ENCODE measurements around the gene BTNL9. TPM values are rescaled to one million over a fixed set of nuclear protein-coding genes. Genes with fewer than 3 reads are reported as not detected.

Gene BTNL9
- total and polyA plus RNA-seq, 2 of the 8 experiments (the other 6 are each of a cell fraction or from before 2014, with no cell fraction given), result 0.23 to 0.89 TPM

- no peak overlapping the region for H2AK5ac ChIP-seq (ENCODE audit: low read depth, low read length)
- H4K20me1 ChIP-seq (replicated peaks in 1 of 2; ENCODE audit: control insufficient read depth in 1 of 2, insufficient read depth in 2 of 2, low read length in 2 of 2), result peaks cover 2 to 4% of the 10 kb centered on the region in 2 experiments
- ChIA-PET CTCF (ENCODE audit: partially characterized antibody) (interaction anchor here (1.3 to 2.4 kb wide), 4 partner anchors 10 to 184 kb away, joined by 4 to 13 read pairs (median 6); no protein-coding TSS in a partner anchor), POLR2A (ENCODE audit: partially characterized antibody) (no interaction called here)
- peaks cover 0 to 1% of the 10 kb centered on the region in 2 experiments; a peak in 1 of 4 replicates for H3K9me3 ChIP-seq (ENCODE audit: insufficient read depth in 2 of 2, low read depth in 1 of 2, low read length in 1 of 2)
- no peak overlapping the region for H2BK5ac ChIP-seq (ENCODE audit: low read depth, low read length)
- no peak overlapping the region; the same call in 1 of the 2 replicates for H2BK15ac ChIP-seq (ENCODE audit: low read length)
- no peak overlapping the region for H3K27ac ChIP-seq (ENCODE audit: low read depth, low read length)
- H2AFZ ChIP-seq (ENCODE audit: low read length), result peak overlapping the region; percentile 78; the same call in 1 of the 2 replicates
- H3K23me2 ChIP-seq (ENCODE audit: low read depth, low read length), result peaks cover 10% of the 10 kb centered on the region; the same call in 1 of the 2 replicates
- H3K79me1 ChIP-seq (ENCODE audit: low read depth, low read length), result no peaks in the 10 kb centered on the region
- H3K56ac ChIP-seq (replicated peaks; ENCODE audit: insufficient read length, low read depth, low read length), result no peak overlapping the region
- no peak overlapping the region for H2BK120ac ChIP-seq (replicated peaks; ENCODE audit: low read depth, low read length)
- no peak overlapping the region for H3K9ac ChIP-seq (replicated peaks in 1 of 4; ENCODE audit: extremely low read depth in 1 of 4, low read depth in 3 of 4, low read length in 3 of 4)
- peak overlapping the region; percentile 51; the same call in 1 of the 2 replicates for H4K8ac ChIP-seq (ENCODE audit: extremely low read depth, insufficient read depth, low read length)
- H3K79me2 ChIP-seq (ENCODE audit: control insufficient read depth in 1 of 2, insufficient read depth in 2 of 2, low read length in 2 of 2), result no peaks in the 10 kb centered on the region
- no peak overlapping the region for H3K18ac ChIP-seq (ENCODE audit: extremely low read depth, low read length)
- H4K91ac ChIP-seq (replicated peaks; ENCODE audit: insufficient read length, low read length), result no peak overlapping the region
- H2BK20ac ChIP-seq (ENCODE audit: low read length), result no peak overlapping the region
- no peak for FAIRE-seq
- no peak overlapping the region for H3K23ac ChIP-seq (ENCODE audit: insufficient read length)
- H3K27me3 ChIP-seq (replicated peaks in 1 of 4; ENCODE audit: control insufficient read depth in 3 of 4, extremely low read depth in 1 of 4, insufficient read depth in 3 of 4, low read length in 3 of 4), result peaks cover 44 to 83% (median 68%) of the 10 kb centered on the region in 4 experiments
- H3K4ac ChIP-seq (replicated peaks; ENCODE audit: insufficient read length, low read depth, low read length), result no peak overlapping the region
- no peaks in the 10 kb centered on the region; a peak in 1 of 8 replicates for H3K36me3 ChIP-seq (ENCODE audit: control insufficient read depth in 2 of 4, insufficient read depth in 4 of 4, low read length in 3 of 4)
- H4K5ac ChIP-seq (ENCODE audit: insufficient read length, low read depth, low read length), result no peak overlapping the region
- H3K4me1 ChIP-seq (replicated peaks in 1 of 4; ENCODE audit: control insufficient read depth in 3 of 4, insufficient read depth in 4 of 4, low read length in 3 of 4), result peaks cover 3 to 16% (median 9%) of the 10 kb centered on the region in 4 experiments; a peak in 6 of 7 replicates
- H3K4me2 ChIP-seq (ENCODE audit: insufficient read depth in 1 of 2, low read depth in 2 of 2, low read length in 2 of 2), result peak overlapping the region; percentile 95 to 100
- DNase-seq (ENCODE audit: low read depth in 1 of 2, low spot score in 2 of 2), result peak in 1 of 2 experiments; percentile 70
- no peak overlapping the region for H2BK12ac ChIP-seq (ENCODE audit: low read depth, low read length)
- H3K14ac ChIP-seq (ENCODE audit: insufficient read length), result no peak overlapping the region
- 3% methylated on average over 27 of the region's 120 CpGs; no CpG with 5 or more reads in 1 of the 2 experiments for WGBS, 2 experiments (ENCODE audit: extremely low coverage in 1 of 2, insufficient coverage in 1 of 2, insufficient read length in 1 of 2, insufficient replicate concordance in 2 of 2, low coverage in 1 of 2, low lambda C conversion rate in 2 of 2, missing lambda C conversion rate in 1 of 2)
- H3K4me3 ChIP-seq (ENCODE audit: extremely low read depth in 1 of 4, insufficient read depth in 2 of 4, low read depth in 3 of 4, low read length in 4 of 4), result peak overlapping the region; percentile 57 to 85 (median 68)
- TF ChIP-seq BACH1 (IDR thresholded peaks at IDR 0.05; ENCODE audit: low read length), result no peak
- TF ChIP-seq KDM1A (IDR thresholded peaks at IDR 0.05; ENCODE audit: borderline replicate concordance, low read length), result no peak
- no peak for TF ChIP-seq HDAC2 (IDR thresholded peaks at IDR 0.05; ENCODE audit: borderline replicate concordance in 1 of 2, low read depth in 2 of 2, low read length in 2 of 2)
- no peak for TF ChIP-seq CEBPB (IDR thresholded peaks at IDR 0.05; ENCODE audit: low read depth, low read length)
- TF ChIP-seq, protein P1, sequence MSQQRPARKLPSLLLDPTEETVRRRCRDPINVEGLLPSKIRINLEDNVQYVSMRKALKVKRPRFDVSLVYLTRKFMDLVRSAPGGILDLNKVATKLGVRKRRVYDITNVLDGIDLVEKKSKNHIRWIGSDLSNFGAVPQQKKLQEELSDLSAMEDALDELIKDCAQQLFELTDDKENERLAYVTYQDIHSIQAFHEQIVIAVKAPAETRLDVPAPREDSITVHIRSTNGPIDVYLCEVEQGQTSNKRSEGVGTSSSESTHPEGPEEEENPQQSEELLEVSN (IDR thresholded peaks at IDR 0.05), result peak; percentile 95
- peak; percentile 68 for TF ChIP-seq RBBP5 (IDR thresholded peaks at IDR 0.05; ENCODE audit: borderline replicate concordance, low read depth, low read length)
- no peak for TF ChIP-seq CTBP2 (IDR thresholded peaks at IDR 0.05; ENCODE audit: borderline replicate concordance, insufficient read depth, insufficient read length, low read length)
- TF ChIP-seq TEAD4 (IDR thresholded peaks at IDR 0.05; ENCODE audit: low read depth, low read length), result no peak
- TF ChIP-seq SUZ12 (IDR thresholded peaks at IDR 0.05; ENCODE audit: low read length), result peak; percentile 2; the same call in 1 of the 2 replicates
- no peak for TF ChIP-seq BCL11A (IDR thresholded peaks at IDR 0.05; ENCODE audit: low read depth in 2 of 2, low read length in 2 of 2)
These were observed 12.8 kb downstream of the BTNL9 start for GRCh38 chr5:181052672-181053487.
